M059J (cell line): ENCODE measurements around the gene PML. TPM values are rescaled to one million over a fixed set of nuclear protein-coding genes. Genes with fewer than 3 reads are reported as not detected.

Experiments
- DNase-seq: peaks from one replicate; pipeline ENCODE4 v3.0.0-alpha.2; 2012; ENCODE audit warnings: low read depth
- total RNA-seq: library from RNA; depleted of rRNA; stranded (reverse); fragments of >200 nt; shearing (Covaris generic); gene quantifications from 2 replicates; pipeline ENCODE4 v1.2.3, GENCODE V29; 2014; rRNA removed

The PML gene
- 24.5 and 74.6 TPM in 2 replicates for total RNA-seq

- peak; percentile 96 for DNase-seq
Observed at GRCh38 chr15:73994413-73994883, at the start of gene PML. PML (plus strand) TSS chr15:73994716; CDS start chr15:73994813, 97 bp downstream.

- DNase-seq, result no peak
Observed at GRCh38 chr15:73945130-73945508, 49.4 kb upstream of the PML start.

- DNase-seq, result no peak
Observed at GRCh38 chr15:73946046-73946721, 48.3 kb upstream of the PML start.

- DNase-seq, result no peak
Observed at GRCh38 chr15:73946795-73947370, 47.6 kb upstream of the PML start.

- DNase-seq, result no peak
Observed at GRCh38 chr15:73947651-73948050, 46.9 kb upstream of the PML start.

- no peak for DNase-seq
Observed at GRCh38 chr15:73948396-73948795, 46.1 kb upstream of the PML start.

GRCh38 chr15:73948982-73949381 is 45.5 kb upstream of the PML start:
- DNase-seq, result no peak

- DNase-seq, result no peak
Observed at GRCh38 chr15:73949496-73949895, 45.0 kb upstream of the PML start.

GRCh38 chr15:73950479-73950830 is 44.1 kb upstream of the PML start:
- DNase-seq, result no peak

GRCh38 chr15:73950831-73951561 is 43.5 kb upstream of the PML start:
- peak; percentile 95 for DNase-seq

- DNase-seq, result no peak
Observed at GRCh38 chr15:73951601-73952000, 42.9 kb upstream of the PML start.

- no peak for DNase-seq
Observed at GRCh38 chr15:73952171-73952912, 42.2 kb upstream of the PML start.

- DNase-seq, result no peak
Observed at GRCh38 chr15:73952913-73953750, 41.4 kb upstream of the PML start.

GRCh38 chr15:73954188-73955145 is 40.0 kb upstream of the PML start:
- no peak for DNase-seq

- no peak for DNase-seq
Observed at GRCh38 chr15:73955326-73955725, 39.2 kb upstream of the PML start.

- peak; percentile 28 for DNase-seq
Observed at GRCh38 chr15:73955861-73956742, 38.4 kb upstream of the PML start.

GRCh38 chr15:73956743-73957135 is 37.8 kb upstream of the PML start:
- DNase-seq, result peak; percentile 98

- peak; percentile 65 for DNase-seq
Observed at GRCh38 chr15:73957276-73957675, 37.2 kb upstream of the PML start.

- DNase-seq, result no peak
Observed at GRCh38 chr15:73957785-73958184, 36.7 kb upstream of the PML start.
